CD4-positive, CD25-positive, alpha-beta regulatory T cell (primary cell): Measurements from ENCODE around the gene C10orf90. TPM values are rescaled to one million over a fixed set of nuclear protein-coding genes. Genes with fewer than 3 reads are reported as not detected.

ENCODE experiments used
- ATAC-seq, 2 donors: fragments of 150-1000 bp; cut with Tn5 transposase; one replicate each; pipeline ENCODE4 v1.10.0; 2021; ENCODE audit warnings: low read depth in 2 of 2, moderate number of reproducible peaks in 2 of 2, moderate library complexity in 1 of 2
- DNase-seq, 3 donors: peaks; one replicate each; pipeline versions ENCODE4 v3.0.0 to v3.0.0-alpha.2; 2012 to 2022; ENCODE audit warnings: mixed read lengths in 1 of 3
- H3K27ac ChIP-seq: one replicate; pipeline ENCODE4 v1.7.0; 2013; ENCODE audit warnings: mild to moderate bottlenecking, low read length; ENCODE audit not compliant: insufficient read depth, poor library complexity, severe bottlenecking
- H3K27me3 ChIP-seq: one replicate; pipeline ENCODE4 v1.7.0; 2013; ENCODE audit warnings: low read length; ENCODE audit not compliant: control insufficient read depth, insufficient read depth
- H3K36me3 ChIP-seq: one replicate; pipeline ENCODE4 v1.7.0; 2013; ENCODE audit warnings: mild to moderate bottlenecking, low read length, moderate library complexity; ENCODE audit not compliant: control insufficient read depth, insufficient read depth
- H3K4me1 ChIP-seq: 2 replicates; pipeline ENCODE4 v1.7.0; 2013; ENCODE audit warnings: mild to moderate bottlenecking, low read length; ENCODE audit not compliant: insufficient read depth, control insufficient read depth, poor library complexity, severe bottlenecking
- H3K4me3 ChIP-seq: one replicate; pipeline ENCODE4 v1.7.0; 2013; ENCODE audit warnings: low read depth, mild to moderate bottlenecking, low read length, moderate library complexity
- H3K9me3 ChIP-seq, 2 experiments: 1 replicate in 1 of 2; 2 replicates in 1 of 2; pipeline ENCODE4 v1.7.0; 2013; ENCODE audit warnings: low read length in 2 of 2, mild to moderate bottlenecking in 1 of 2, moderate library complexity in 1 of 2; ENCODE audit not compliant: control insufficient read depth in 2 of 2
- H3K27ac Mint-ChIP-seq, 3 donors: one replicate each; pipeline ENCODE4 v1.8.0; 2020 to 2022; ENCODE audit warnings: mild to moderate bottlenecking in 3 of 3, mixed read lengths in 3 of 3, moderate library complexity in 2 of 3
- H3K27me3 Mint-ChIP-seq: one replicate; pipeline ENCODE4 v1.8.0; 2022; ENCODE audit warnings: mild to moderate bottlenecking, mixed read lengths
- H3K36me3 Mint-ChIP-seq: one replicate; pipeline ENCODE4 v1.8.0; 2020; ENCODE audit warnings: mixed read lengths
- H3K4me1 Mint-ChIP-seq, 4 donors: one replicate each; pipeline ENCODE4 v1.8.0; 2020 to 2022; ENCODE audit warnings: mixed read lengths in 4 of 4, mild to moderate bottlenecking in 1 of 4
- H3K4me3 Mint-ChIP-seq, 4 donors: one replicate each; pipeline ENCODE4 v1.8.0; 2020 to 2022; ENCODE audit warnings: mild to moderate bottlenecking in 4 of 4, mixed read lengths in 4 of 4, moderate library complexity in 3 of 4
- H3K9me3 Mint-ChIP-seq, 7 donors: one replicate each; pipeline ENCODE4 v1.8.0; 2020 to 2022; ENCODE audit warnings: mixed read lengths in 7 of 7, mild to moderate bottlenecking in 3 of 7, moderate library complexity in 2 of 7
- polyA plus RNA-seq, 4 donors: library from polyadenylated mRNA; unstranded; fragments of 300-500 nt; fragmentation: Illumina TruSeq; gene quantifications; one replicate each; pipeline ENCODE4 v1.2.3, GENCODE V29; 2021
- total RNA-seq: library from RNA; stranded (reverse); gene quantifications from one replicate; pipeline ENCODE4 v1.2.3, GENCODE V29; 2022

C10orf90 gene
- total and polyA plus RNA-seq, 5 donors from 2014 or later = not detected

- no peaks in the 10 kb centered on the region for H3K4me1 Mint-ChIP-seq
- Histone ChIP-seq H3K4me3 (no peak overlapping the region), H3K36me3 (no peaks in the 10 kb centered on the region), H3K9me3 (no peaks in the 10 kb centered on the region), H3K4me1 (no peaks in the 10 kb centered on the region), H3K27ac (no peak overlapping the region), H3K27me3 (peaks cover 6% of the 10 kb centered on the region)
- DNase-seq (no peak), ATAC-seq (no peak)
- peaks cover 0 to 3% (median 0%) of the 10 kb centered on the region in 7 donors for H3K9me3 Mint-ChIP-seq
- H3K27ac Mint-ChIP-seq = no peak overlapping the region
- H3K27me3 Mint-ChIP-seq = peaks cover 5% of the 10 kb centered on the region
- H3K4me3 Mint-ChIP-seq = no peak overlapping the region
- H3K36me3 Mint-ChIP-seq = no peaks in the 10 kb centered on the region
Observed at GRCh38 chr10:126592901-126593300, 77.6 kb downstream of the C10orf90 start.

- no peaks in the 10 kb centered on the region for H3K4me1 ChIP-seq
- ATAC-seq (no peak), DNase-seq (no peak)
- no peak overlapping the region for H3K4me3 ChIP-seq
- peaks cover 6% of the 10 kb centered on the region for H3K27me3 ChIP-seq
- Mint-ChIP-seq H3K36me3 (no peaks in the 10 kb centered on the region), H3K27ac (no peak overlapping the region), H3K4me1 (no peaks in the 10 kb centered on the region), H3K4me3 (no peak overlapping the region), H3K9me3 (peaks cover 0 to 3% (median 0%) of the 10 kb centered on the region in 7 donors), H3K27me3 (peaks cover 6% of the 10 kb centered on the region)
- H3K36me3 ChIP-seq = no peaks in the 10 kb centered on the region
- no peaks in the 10 kb centered on the region for H3K9me3 ChIP-seq
- no peak overlapping the region for H3K27ac ChIP-seq
Observed at GRCh38 chr10:126588024-126588423, 82.5 kb downstream of the C10orf90 start.

GRCh38 chr10:126586878-126587277 is 83.6 kb downstream of the C10orf90 start:
- no peaks in the 10 kb centered on the region for H3K9me3 ChIP-seq
- no peaks in the 10 kb centered on the region for H3K36me3 Mint-ChIP-seq

GRCh38 chr10:126586128-126586527 is 84.4 kb downstream of the C10orf90 start:
- Histone ChIP-seq H3K27ac (no peak overlapping the region), H3K4me1 (no peaks in the 10 kb centered on the region), H3K36me3 (no peaks in the 10 kb centered on the region), H3K4me3 (no peak overlapping the region), H3K27me3 (peaks cover 3% of the 10 kb centered on the region), H3K9me3 (no peaks in the 10 kb centered on the region)
- Mint-ChIP-seq H3K9me3 (peaks cover 0 to 3% (median 0%) of the 10 kb centered on the region in 7 donors), H3K4me1 (no peaks in the 10 kb centered on the region), H3K27me3 (peaks cover 6% of the 10 kb centered on the region), H3K4me3 (no peak overlapping the region), H3K27ac (peak overlapping the region in 1 of 3 donors; percentile 6), H3K36me3 (no peaks in the 10 kb centered on the region)
- no peak for DNase-seq
- ATAC-seq = no peak

More at GRCh38 chr10:126586878-126587277, 83.6 kb downstream of the C10orf90 start:
- peaks cover 6% of the 10 kb centered on the region for H3K27me3 Mint-ChIP-seq
- ATAC-seq = no peak
- H3K4me3 Mint-ChIP-seq = no peak overlapping the region
- no peaks in the 10 kb centered on the region for H3K4me1 Mint-ChIP-seq
- no peak overlapping the region for H3K27ac Mint-ChIP-seq
- Histone ChIP-seq H3K4me3 (no peak overlapping the region), H3K36me3 (no peaks in the 10 kb centered on the region), H3K4me1 (no peaks in the 10 kb centered on the region), H3K27me3 (peaks cover 3% of the 10 kb centered on the region), H3K27ac (no peak overlapping the region)
- no peak for DNase-seq
- peaks cover 0 to 3% (median 0%) of the 10 kb centered on the region in 7 donors for H3K9me3 Mint-ChIP-seq

GRCh38 chr10:126585249-126586017 is 85.1 kb downstream of the C10orf90 start:
- no peaks in the 10 kb centered on the region for H3K4me1 ChIP-seq
- ATAC-seq = no peak

GRCh38 chr10:126584836-126585235 is 85.7 kb downstream of the C10orf90 start:
- no peak for ATAC-seq
- no peak overlapping the region for H3K27ac Mint-ChIP-seq
- DNase-seq = no peak
- H3K27me3 ChIP-seq = peaks cover 3% of the 10 kb centered on the region
- H3K4me1 ChIP-seq = no peaks in the 10 kb centered on the region
- H3K9me3 ChIP-seq = no peaks in the 10 kb centered on the region
- H3K36me3 Mint-ChIP-seq = no peaks in the 10 kb centered on the region
- peaks cover 6% of the 10 kb centered on the region for H3K27me3 Mint-ChIP-seq
- no peaks in the 10 kb centered on the region for H3K4me1 Mint-ChIP-seq
- H3K4me3 ChIP-seq = no peak overlapping the region
- H3K27ac ChIP-seq = no peak overlapping the region
- no peak overlapping the region for H3K4me3 Mint-ChIP-seq
- peaks cover 0 to 3% (median 0%) of the 10 kb centered on the region in 7 donors for H3K9me3 Mint-ChIP-seq
- H3K36me3 ChIP-seq = no peaks in the 10 kb centered on the region

More at GRCh38 chr10:126585249-126586017, 85.1 kb downstream of the C10orf90 start:
- Histone ChIP-seq H3K27me3 (peaks cover 3% of the 10 kb centered on the region), H3K27ac (no peak overlapping the region), H3K36me3 (no peaks in the 10 kb centered on the region), H3K9me3 (no peaks in the 10 kb centered on the region), H3K4me3 (no peak overlapping the region)
- DNase-seq = no peak
- H3K9me3 Mint-ChIP-seq = peaks cover 0 to 3% (median 0%) of the 10 kb centered on the region in 7 donors
- H3K36me3 Mint-ChIP-seq = no peaks in the 10 kb centered on the region
- no peaks in the 10 kb centered on the region for H3K4me1 Mint-ChIP-seq
- no peak overlapping the region for H3K4me3 Mint-ChIP-seq
- peaks cover 6% of the 10 kb centered on the region for H3K27me3 Mint-ChIP-seq
- H3K27ac Mint-ChIP-seq = peak overlapping the region in 1 of 3 donors; percentile 6

- ATAC-seq = no peak
- no peaks in the 10 kb centered on the region for H3K9me3 ChIP-seq
- Mint-ChIP-seq H3K9me3 (peaks cover 0 to 3% (median 0%) of the 10 kb centered on the region in 7 donors), H3K36me3 (no peaks in the 10 kb centered on the region), H3K27ac (no peak overlapping the region), H3K4me3 (no peak overlapping the region), H3K4me1 (no peaks in the 10 kb centered on the region), H3K27me3 (peaks cover 6% of the 10 kb centered on the region)
- peaks cover 2% of the 10 kb centered on the region for H3K27me3 ChIP-seq
- no peaks in the 10 kb centered on the region for H3K4me1 ChIP-seq
- H3K36me3 ChIP-seq = no peaks in the 10 kb centered on the region
- H3K4me3 ChIP-seq = no peak overlapping the region
- DNase-seq = no peak
- no peak overlapping the region for H3K27ac ChIP-seq
Observed at GRCh38 chr10:126583552-126584200, 86.8 kb downstream of the C10orf90 start.
